ENCODE results near the gene CHRNA5.
A peak's percentile ranks its signal among the peaks of the same experiment; 100 is the strongest.
"Not testable (repeated sequence)": the region's sequence is repeated elsewhere in the genome, so short reads cannot be mapped to it uniquely, and the experiment has no call there.

The CHRNA5 gene

GRCh38 chr15:78565951-78566774 lies 843 bp downstream of the CHRNA5 start:
- no peak for DNase-seq (ENCODE audit: low read depth in 2 of 2)

- DNase-seq (ENCODE audit: low read depth in 2 of 2): no peak
Measured at GRCh38 chr15:78567531-78567930, 2.2 kb downstream of the CHRNA5 start.

DNA sequence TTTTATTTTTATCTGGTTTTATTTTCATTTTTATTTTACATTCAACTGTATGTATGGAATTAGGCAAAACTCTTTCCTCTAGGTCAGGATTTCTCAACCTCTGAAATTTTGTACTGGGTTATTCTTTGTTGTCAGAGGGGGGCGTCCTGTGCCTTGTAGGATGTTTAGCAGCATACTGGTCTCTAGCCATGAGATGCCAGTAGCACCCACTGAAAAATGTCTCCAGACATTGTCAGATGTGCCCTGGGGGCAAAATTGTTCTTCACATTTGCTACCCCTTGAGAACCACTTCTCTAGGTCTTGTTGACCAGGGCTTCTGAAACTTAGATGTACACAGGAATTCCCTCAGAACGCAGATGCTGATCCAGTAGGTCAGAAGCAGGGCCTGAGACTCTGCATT lies 5.4 kb downstream of the CHRNA5 start:
- no peak for DNase-seq (ENCODE audit: low read depth in 2 of 2)

DNA sequence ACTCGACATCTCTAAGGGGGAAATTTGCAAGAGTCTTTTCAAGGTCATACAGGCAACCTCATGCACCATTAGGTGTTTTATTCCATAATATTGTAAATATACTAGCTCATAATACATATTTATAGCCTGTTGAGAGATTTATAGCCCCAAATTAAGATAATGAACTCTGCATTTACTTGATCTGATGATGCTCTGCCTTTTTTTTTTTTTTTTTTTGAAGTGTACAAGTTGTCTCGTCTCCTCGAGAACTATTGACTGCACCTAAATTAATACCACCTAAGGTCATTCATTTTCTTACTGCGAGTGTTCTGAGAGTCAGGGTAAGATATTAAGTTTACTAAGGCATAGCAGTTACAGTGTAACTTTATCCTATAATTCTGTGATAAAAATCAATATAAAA lies 6.1 kb downstream of the CHRNA5 start:
- DNase-seq (ENCODE audit: low read depth in 2 of 2): no peak

- no peak for DNase-seq (ENCODE audit: low read depth in 2 of 2)
Measured at GRCh38 chr15:78573416-78573815, 8.1 kb downstream of the CHRNA5 start.

GRCh38 chr15:78574944-78575343 lies 9.6 kb downstream of the CHRNA5 start:
- no peak for DNase-seq (ENCODE audit: low read depth in 2 of 2)

GRCh38 chr15:78597583-78597982 lies 32.3 kb downstream of the CHRNA5 start:
- DNase-seq (ENCODE audit: low read depth in 2 of 2): no peak

DNA sequence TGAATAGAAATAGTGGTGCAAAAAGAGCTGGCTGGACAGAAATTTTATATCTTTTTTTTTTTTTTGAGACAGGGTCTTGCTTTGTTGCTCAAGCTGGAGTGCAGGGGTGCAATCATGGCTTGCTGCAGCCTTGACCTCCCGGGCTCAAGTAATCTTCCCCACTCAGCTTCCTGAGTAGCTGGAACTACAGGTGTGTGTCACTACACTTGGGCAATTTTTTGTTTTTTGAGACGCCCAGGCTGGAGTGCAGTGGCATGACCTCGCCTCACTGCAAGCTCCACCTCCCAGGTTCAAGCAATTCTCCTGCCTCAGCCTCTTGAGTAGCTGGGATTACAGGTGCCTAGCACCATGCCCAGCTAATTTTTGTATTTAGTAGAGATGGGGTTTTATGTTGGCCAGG lies 33.0 kb downstream of the CHRNA5 start:
- no peak for DNase-seq (ENCODE audit: low read depth in 2 of 2)

DNA sequence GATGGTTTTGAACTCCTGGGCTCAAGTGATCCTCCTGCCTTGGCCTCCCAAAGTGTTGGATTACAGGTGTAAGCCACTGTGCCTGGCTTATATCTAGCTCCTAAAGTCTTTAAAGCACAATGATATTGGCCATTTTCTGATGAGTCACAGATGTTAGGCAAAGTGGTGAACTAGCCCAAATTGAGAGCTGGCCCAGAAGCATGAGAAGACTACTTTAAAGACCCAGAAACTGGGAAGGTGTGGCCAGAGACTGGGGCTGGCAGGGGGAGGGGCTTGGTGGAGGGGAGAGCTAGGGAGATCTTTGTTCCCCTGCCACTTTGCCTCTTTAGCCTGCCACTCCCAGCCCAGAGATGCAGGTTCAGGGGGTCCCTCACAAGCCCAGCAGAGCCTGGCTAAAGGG lies 33.9 kb downstream of the CHRNA5 start:
- DNase-seq (ENCODE audit: low read depth in 2 of 2): no peak

- DNase-seq (ENCODE audit: low read depth in 2 of 2): no peak
Measured at GRCh38 chr15:78603467-78603866, 38.1 kb downstream of the CHRNA5 start.

DNA sequence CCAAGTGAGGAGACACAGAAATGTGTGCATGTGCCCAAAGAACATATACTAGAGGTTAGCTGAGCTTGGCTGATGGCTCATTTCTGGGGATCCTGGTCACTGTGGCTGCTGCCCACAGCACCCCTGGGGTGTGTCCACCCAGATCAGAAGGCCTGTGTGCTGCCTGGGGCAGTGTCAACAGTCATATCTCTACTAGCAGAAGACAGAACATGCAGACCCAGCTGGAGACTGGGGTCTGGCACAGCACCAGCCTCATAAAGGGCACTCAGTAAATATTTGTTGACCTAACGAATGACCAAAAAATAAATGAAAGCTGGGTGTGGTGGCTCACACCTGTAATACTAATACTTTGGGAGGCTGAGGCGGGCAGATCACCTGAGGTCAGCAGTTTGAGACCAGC lies 39.1 kb downstream of the CHRNA5 start:
- no peak for DNase-seq (ENCODE audit: low read depth in 2 of 2)

GRCh38 chr15:78605201-78605600 lies 39.9 kb downstream of the CHRNA5 start:
- DNase-seq (ENCODE audit: low read depth in 2 of 2): no peak

GRCh38 chr15:78605680-78606079 lies 40.4 kb downstream of the CHRNA5 start:
- no peak for DNase-seq (ENCODE audit: low read depth in 2 of 2)

DNA sequence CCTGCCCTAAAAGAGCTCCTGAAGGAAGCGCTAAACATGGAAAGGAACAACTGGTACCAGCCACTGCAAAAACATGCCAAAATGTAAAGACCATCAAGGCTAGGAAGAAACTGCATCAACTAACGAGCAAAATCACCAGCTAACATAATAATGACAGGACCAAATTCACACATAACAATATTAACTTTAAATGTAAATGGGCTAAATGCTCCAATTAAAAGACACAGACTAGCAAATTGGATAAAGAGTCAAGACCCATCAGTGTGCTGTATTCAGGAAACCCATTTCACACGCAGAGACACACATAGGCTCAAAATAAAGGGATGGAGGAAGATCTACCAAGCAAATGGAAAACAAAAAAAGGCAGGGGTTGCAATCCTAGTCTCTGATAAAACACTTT lies 44.2 kb downstream of the CHRNA5 start:
- DNase-seq (ENCODE audit: low read depth in 2 of 2): not testable (repeated sequence)

DNA sequence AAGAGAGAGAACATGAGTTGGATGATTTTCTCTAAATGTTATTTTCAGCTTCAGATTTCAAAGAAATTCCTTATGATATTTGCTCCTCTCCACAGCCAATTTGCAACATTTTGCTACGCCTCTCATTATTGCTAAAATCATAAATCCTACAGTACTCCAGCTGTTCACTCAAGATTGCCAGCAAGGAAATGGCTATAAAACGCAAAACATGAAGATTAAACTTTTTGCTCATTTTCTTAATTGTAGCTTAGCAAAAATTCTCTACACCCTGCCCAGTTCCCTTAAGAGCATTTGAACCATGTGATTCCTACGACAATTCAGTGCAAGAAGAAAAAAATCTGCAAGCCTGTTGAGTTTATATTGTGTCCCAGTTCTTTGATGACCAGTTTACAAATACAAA lies 48.7 kb downstream of the CHRNA5 start:
- DNase-seq (ENCODE audit: low read depth in 2 of 2): no peak

- no peak for DNase-seq (ENCODE audit: low read depth in 2 of 2)
Measured at GRCh38 chr15:78615151-78615589, 49.9 kb downstream of the CHRNA5 start.

DNA sequence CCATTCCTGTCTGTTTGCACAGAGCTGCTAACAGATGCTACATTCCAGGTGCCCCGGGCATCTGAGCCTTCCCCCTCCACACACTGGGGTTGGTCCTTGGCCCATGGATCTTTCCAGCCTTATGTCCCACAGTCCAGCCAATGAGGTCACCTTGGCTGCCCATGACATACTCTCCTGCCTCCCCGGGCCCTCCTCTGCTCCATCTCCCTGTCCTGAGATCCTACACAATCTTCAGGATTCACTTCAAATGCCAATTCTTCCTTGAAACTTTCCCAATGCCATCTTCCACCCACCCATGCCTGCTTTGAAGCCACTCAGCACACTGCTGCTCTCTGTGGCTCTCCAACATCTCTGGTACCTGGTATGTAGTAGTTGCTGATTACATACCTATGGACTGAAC lies 51.2 kb downstream of the CHRNA5 start:
- no peak for DNase-seq (ENCODE audit: low read depth in 2 of 2)

DNA sequence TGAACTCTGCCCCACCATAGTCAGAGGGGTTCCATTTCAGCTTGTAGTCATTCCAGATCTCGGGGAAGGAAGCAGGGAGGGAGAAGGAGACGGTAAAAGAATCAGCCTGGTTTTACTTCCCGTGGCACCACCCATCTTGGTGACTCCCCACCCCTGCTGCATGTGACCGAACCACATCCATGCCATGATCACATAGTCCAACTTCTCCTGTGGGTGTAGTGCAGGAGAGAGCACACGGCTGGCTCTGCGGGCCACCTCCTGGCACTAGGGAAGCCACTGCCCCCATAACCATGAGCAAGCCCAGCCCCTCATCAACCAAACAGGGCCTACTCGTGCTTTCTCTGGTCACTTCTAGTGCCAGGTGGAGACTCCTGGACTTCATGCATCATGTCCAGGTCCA lies 51.8 kb downstream of the CHRNA5 start:
- DNase-seq (ENCODE audit: low read depth in 2 of 2): no peak

DNA sequence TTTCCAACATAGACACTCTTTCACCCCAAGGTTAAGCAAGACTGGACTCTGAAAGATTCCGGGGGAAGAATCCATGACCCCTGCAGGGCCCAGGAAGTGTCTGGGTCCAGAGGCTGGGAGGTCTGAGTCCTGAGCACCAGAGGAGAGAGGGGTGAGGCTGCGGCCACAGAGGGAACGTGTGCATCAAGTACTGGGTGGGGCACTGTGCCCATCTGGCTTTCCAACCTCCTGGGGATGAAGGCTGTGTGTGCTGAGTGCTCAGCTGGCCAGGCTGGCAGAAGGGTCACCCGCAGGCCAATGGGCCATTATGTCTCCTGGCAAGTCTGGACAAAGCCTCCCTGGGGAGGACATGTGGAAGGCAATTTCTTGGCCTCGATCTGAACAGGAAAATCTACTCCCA lies 52.2 kb downstream of the CHRNA5 start:
- DNase-seq (ENCODE audit: low read depth in 2 of 2): no peak

DNA sequence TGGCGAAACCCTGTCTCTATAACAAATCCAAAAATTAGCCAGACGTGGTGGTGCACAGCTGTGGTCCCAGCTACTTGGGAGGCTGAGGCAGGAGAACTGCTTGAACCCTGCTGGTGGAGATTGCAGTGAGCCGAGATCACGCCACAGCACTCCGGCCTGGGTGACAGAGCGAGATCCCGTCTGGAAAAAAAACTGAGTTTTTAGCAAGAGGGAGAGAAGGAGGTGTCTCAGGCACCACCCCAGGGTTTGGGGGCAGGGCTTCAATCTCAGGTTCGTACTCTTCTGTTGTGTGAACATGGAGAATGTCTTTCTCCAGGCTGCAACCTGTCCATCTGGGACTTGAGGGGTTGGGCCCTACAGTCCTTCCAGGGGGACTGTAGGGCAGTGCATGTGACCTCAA lies 52.7 kb downstream of the CHRNA5 start:
- no peak for DNase-seq (ENCODE audit: low read depth in 2 of 2)

- DNase-seq (ENCODE audit: low read depth in 2 of 2): peak; percentile 52 to 72
Measured at GRCh38 chr15:78618490-78618934, 53.2 kb downstream of the CHRNA5 start.

DNA sequence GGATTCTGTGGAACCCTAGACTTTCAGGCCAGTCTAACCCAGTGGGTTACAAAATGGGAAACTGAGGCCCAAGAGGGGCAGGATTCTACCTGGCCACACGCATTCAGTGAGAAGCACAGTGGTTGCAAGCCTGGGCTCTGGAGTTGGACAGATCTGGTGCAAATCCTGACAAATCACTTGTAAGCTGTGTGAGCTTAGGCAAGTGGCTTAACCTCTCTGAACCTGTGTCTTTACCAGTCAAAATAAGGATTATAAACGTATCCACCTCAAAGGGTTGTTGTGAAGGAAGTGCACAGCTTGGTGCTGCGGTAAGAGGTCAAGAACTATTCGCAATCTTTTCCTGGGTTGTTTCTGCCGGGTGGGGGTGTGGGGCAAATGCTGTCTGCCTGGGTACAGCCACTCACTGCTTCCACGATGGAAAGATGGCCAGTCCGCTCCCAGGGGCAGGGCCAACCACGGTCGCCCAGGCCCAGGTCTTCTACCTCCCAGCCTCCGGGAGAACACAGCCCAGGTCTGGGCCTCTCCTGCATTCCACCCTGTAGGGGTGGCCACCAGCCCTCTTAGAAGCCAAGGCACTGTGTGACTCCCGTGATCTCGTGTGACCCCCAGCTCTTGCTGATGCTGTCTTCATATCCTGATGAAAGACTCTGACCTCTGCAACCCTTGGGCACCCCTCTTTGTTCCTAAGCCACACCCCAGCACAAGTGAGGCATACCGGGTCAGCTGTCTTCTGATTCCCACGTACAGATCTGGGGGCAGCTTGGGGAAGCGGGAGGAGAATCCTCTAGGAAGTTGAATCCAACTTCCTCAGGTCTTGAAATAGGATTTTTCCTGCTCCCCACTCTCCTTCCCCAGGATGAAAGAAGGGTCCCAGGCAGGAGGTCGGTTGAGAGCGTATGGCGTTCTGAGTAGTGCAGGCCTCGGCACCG lies 54.0 kb downstream of the CHRNA5 start:
- DNase-seq (ENCODE audit: low read depth in 2 of 2): no peak

GRCh38 chr15:78620021-78620526 lies 54.8 kb downstream of the CHRNA5 start:
- DNase-seq (ENCODE audit: low read depth in 2 of 2): no peak
